Thoracic aorta (tissue), 2 donors: ENCODE results near the gene SRD5A2. TPM values are rescaled to one million over a fixed set of nuclear protein-coding genes. Genes with fewer than 3 reads are reported as not detected.

ENCODE experiments used
- ATAC-seq: fragments of 150-250 bp; one replicate; pipeline ENCODE4 v1.8.0; 2017; ENCODE audit warnings: low read depth; ENCODE audit not compliant: insufficient number of reproducible peaks, low FRiP score
- DNase-seq: peaks from one replicate; pipeline ENCODE4 v3.0.0-alpha.2; 2020; ENCODE audit warnings: low spot score
- H3K27ac ChIP-seq, 2 donors: fragments of 200-600 bp; sonication (generic); 1 replicate in 1 of 2; 2 replicates in 1 of 2; pipeline ENCODE4 v1.5.1; 2016; ENCODE audit warnings: mild to moderate bottlenecking in 2 of 2, moderate library complexity in 2 of 2
- H3K27me3 ChIP-seq: fragments of 200-600 bp; sonication (generic); replicated peaks from 2 replicates; pipeline ENCODE4 v1.6.0; 2016; ENCODE audit warnings: mild to moderate bottlenecking; ENCODE audit not compliant: insufficient read depth
- H3K36me3 ChIP-seq: fragments of 200-600 bp; sonication (generic); one replicate; pipeline ENCODE4 v1.5.1; 2016
- H3K4me1 ChIP-seq, 2 donors: fragments of 200-600 bp; sonication (generic); 1 replicate in 1 of 2; 2 replicates in 1 of 2; pipeline versions ENCODE4 v1.5.1 to v1.6.0; 2016; ENCODE audit warnings: low read depth in 2 of 2, mild to moderate bottlenecking in 1 of 2; ENCODE audit not compliant: control insufficient read depth in 1 of 2
- H3K4me3 ChIP-seq: fragments of 200-600 bp; sonication (generic); 2 replicates; pipeline ENCODE4 v1.5.1; 2016; ENCODE audit warnings: mild to moderate bottlenecking
- H3K9me3 ChIP-seq: fragments of 200-600 bp; sonication (generic); 2 replicates; pipeline ENCODE4 v1.5.1; 2016
- total RNA-seq, 2 donors: library from RNA; depleted of rRNA; stranded (reverse); fragments of >200 nt; gene quantifications; one replicate each; pipeline versions ENCODE4 v1.1.0 to v1.2.3, GENCODE V29; 2016
- TF ChIP-seq, protein P1 (sequence below): fragments of 200-600 bp; sonication (generic); IDR thresholded peaks from one replicate; pipeline ENCODE4 v1.5.1; 2019; ENCODE audit warnings: antibody characterized with exemption

Gene SRD5A2
- total RNA-seq, 2 donors from 2014 or later = not detected

DNA sequence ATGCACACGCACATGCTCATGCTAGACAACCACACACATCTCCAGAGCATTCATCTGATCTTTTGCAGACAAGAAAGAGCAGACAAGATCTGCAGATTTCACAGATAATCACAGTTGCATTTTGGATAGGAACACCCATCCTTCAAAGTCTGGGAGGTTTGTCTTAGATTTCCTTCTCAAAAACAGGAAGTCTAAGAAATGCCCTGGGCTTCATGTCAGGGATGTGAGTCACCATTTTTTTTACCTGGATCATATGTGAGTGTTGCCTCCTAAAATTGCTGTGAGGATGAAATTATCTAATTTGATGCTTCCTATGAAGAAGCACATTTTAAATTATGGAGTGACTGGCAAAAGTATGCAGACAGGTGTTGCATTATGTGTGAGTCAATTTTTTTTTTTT is 46.1 kb downstream of the SRD5A2 start:
- Histone ChIP-seq H3K36me3 (no peaks in the 10 kb centered on the region), H3K27me3 (no peaks in the 10 kb centered on the region), H3K9me3 (no peaks in the 10 kb centered on the region), H3K4me3 (no peak overlapping the region), H3K27ac (no peak overlapping the region), H3K4me1 (no peaks in the 10 kb centered on the region)
- ATAC-seq = no peak
- TF ChIP-seq, protein P1, sequence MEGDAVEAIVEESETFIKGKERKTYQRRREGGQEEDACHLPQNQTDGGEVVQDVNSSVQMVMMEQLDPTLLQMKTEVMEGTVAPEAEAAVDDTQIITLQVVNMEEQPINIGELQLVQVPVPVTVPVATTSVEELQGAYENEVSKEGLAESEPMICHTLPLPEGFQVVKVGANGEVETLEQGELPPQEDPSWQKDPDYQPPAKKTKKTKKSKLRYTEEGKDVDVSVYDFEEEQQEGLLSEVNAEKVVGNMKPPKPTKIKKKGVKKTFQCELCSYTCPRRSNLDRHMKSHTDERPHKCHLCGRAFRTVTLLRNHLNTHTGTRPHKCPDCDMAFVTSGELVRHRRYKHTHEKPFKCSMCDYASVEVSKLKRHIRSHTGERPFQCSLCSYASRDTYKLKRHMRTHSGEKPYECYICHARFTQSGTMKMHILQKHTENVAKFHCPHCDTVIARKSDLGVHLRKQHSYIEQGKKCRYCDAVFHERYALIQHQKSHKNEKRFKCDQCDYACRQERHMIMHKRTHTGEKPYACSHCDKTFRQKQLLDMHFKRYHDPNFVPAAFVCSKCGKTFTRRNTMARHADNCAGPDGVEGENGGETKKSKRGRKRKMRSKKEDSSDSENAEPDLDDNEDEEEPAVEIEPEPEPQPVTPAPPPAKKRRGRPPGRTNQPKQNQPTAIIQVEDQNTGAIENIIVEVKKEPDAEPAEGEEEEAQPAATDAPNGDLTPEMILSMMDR = no peak
- no peak for DNase-seq

DNA sequence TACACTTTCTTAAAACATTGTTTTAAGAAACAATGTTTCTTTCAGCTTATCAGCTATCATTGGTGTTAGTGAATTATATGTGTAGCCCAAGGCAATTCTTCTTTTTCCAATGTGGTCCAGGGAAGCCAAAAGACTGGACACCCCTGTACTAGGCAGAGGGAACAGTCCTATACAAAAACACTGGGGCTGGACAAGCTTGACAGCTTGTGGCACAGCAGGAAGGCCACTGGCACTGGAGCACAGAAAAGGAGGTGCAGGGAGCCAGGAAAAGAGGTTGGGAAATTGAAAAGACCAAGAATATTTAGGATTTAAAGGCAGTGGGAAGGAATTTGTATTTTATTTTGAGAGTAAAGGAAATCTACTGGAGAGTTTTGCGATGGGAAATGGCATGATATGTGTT is 47.7 kb downstream of the SRD5A2 start:
- Histone ChIP-seq H3K27me3 (no peaks in the 10 kb centered on the region), H3K9me3 (no peaks in the 10 kb centered on the region), H3K4me3 (no peak overlapping the region), H3K36me3 (no peaks in the 10 kb centered on the region), H3K27ac (no peak overlapping the region), H3K4me1 (no peaks in the 10 kb centered on the region)
- ATAC-seq (no peak), DNase-seq (no peak)
- TF ChIP-seq, protein P1 = no peak

DNA sequence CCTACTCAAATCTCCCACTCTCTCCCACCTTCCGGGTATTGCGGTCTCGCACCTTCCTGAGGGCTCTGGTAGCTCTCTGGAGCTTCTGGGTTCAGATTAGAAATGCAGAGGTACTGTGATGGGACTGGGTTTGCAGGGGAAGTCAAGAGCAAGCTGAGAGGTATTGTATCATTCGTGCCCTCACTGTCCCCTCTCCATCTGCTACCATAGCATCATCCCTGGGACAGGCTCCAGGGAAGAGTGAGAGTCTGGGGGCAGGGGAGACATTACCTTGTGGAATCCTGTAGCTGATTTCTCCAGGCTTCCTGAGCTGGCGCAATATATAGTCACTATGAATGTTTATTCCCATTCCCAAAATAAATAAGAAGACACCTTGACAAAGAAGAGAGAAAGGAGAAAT is 49.6 kb downstream of the SRD5A2 start:
- no peaks in the 10 kb centered on the region for H3K4me1 ChIP-seq
- DNase-seq (no peak), ATAC-seq (no peak)
- H3K27me3 ChIP-seq = no peaks in the 10 kb centered on the region
- TF ChIP-seq, protein P1 = no peak
- no peaks in the 10 kb centered on the region for H3K36me3 ChIP-seq
- no peak overlapping the region for H3K27ac ChIP-seq
- no peak overlapping the region for H3K4me3 ChIP-seq
- H3K9me3 ChIP-seq = no peaks in the 10 kb centered on the region

DNA sequence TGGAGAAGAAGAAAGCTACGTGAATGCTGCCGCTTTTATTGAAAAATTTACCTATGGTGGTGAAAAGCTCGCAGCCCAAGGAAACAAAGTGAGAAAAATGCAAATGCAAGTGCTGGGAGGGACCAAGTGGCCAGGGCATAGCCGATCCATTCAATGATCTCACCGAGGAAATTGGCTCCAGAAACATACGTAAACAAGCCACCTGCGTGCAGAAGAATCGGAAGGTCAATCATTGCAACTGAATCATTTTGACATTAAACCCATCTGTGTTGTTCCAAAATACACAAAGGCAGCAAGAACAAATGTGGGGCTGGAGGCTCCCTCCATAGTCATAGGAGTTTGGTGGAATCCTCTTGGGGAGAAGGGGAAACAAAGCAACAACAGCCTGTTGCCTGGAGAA is 51.5 kb downstream of the SRD5A2 start:
- H3K9me3 ChIP-seq = no peaks in the 10 kb centered on the region
- TF ChIP-seq, protein P1 = no peak
- H3K27ac ChIP-seq = no peak overlapping the region
- no peaks in the 10 kb centered on the region for H3K36me3 ChIP-seq
- ATAC-seq (no peak), DNase-seq (no peak)
- H3K27me3 ChIP-seq = no peaks in the 10 kb centered on the region
- no peaks in the 10 kb centered on the region for H3K4me1 ChIP-seq
- no peak overlapping the region for H3K4me3 ChIP-seq

DNA sequence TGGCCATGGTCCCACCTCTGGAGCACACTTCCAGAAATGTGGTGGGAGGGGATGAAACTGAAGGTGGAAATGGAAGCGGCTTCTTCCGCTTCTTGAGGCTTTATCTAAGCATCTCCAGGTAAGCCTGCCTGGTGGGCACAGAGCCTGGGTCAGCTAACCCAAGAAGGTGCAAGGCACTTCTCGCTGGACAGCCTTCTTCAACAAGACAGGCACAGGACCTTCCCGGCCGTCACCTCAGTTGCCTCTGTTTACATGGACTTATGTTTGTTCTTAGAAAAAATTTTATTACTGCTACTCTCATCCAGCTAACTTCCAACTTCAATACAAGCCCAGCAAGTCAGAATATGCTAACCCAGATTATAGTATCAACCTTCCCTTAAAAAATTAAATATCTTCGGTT is 51.9 kb downstream of the SRD5A2 start:
- DNase-seq (no peak), ATAC-seq (no peak)
- TF ChIP-seq, protein P1 = no peak
- H3K27ac ChIP-seq = no peak overlapping the region
- no peaks in the 10 kb centered on the region for H3K27me3 ChIP-seq
- H3K9me3 ChIP-seq = no peaks in the 10 kb centered on the region
- no peaks in the 10 kb centered on the region for H3K36me3 ChIP-seq
- H3K4me3 ChIP-seq = no peak overlapping the region
- no peaks in the 10 kb centered on the region for H3K4me1 ChIP-seq
